Renal cortical epithelial cell (primary cell): ENCODE measurements around the gene HDHD5. TPM values are rescaled to one million over a fixed set of nuclear protein-coding genes. Genes with fewer than 3 reads are reported as not detected.
"Not testable (repeated sequence)": the region's sequence is repeated elsewhere in the genome, so short reads cannot be mapped to it uniquely, and the experiment has no call there.

Experiments used
- DNase-seq: peaks from one replicate; pipeline ENCODE4 v3.0.0-alpha.2; 2011; ENCODE audit warnings: low read depth
- total RNA-seq: library from RNA; depleted of rRNA; stranded (reverse); fragments of >200 nt; gene quantifications from 2 replicates; pipeline ENCODE4 v1.2.3, GENCODE V29; 2014

Gene HDHD5
- total RNA-seq, 1 donor from 2014 or later: 25.1 TPM

- DNase-seq: no peak
Observed at GRCh38 chr22:17155941-17156340, 3.1 kb downstream of the HDHD5 start.

GRCh38 chr22:17152971-17153370 lies 6.1 kb downstream of the HDHD5 start:
- no peak for DNase-seq

GRCh38 chr22:17152340-17152739 lies 6.7 kb downstream of the HDHD5 start:
- no peak for DNase-seq

DNA sequence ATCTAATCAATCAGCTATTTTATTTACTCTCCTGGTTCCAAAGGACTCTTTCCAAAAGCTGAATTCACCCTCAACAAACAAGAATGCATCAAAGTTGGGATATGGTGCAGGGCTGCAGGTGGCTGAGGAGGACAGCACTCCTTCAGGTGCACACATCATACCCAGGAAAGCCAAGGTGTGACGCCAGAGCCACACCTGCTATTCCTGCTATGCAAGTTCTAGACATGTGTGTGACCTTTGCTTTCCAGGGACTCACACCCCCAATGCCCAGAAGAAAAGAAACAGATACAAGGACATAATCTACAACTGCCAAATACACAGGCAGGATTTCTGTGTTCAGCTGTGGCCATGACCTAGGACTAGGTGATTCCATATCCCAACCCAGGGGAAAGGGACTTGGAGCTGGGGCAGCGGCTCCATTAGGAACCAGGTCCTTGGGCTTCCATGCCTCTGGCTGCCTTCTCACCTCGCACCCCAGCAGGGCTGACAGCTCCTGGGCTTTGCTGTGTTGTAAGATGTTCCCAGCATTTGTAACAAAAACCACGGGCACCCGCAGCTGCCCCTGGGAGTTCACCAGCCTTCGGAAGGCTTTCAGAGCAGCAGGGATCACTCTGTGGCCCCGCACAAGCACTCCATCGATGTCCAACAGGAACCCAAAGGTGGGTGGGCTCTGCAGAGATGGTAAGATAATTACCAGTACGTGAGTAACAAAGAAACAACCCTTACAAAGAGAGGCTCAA lies 9.8 kb downstream of the HDHD5 start:
- no peak for DNase-seq

GRCh38 chr22:17147458-17147857 lies 11.6 kb downstream of the HDHD5 start:
- not testable (repeated sequence) for DNase-seq

GRCh38 chr22:17145021-17145680 lies 13.9 kb downstream of the HDHD5 start:
- DNase-seq: no peak

- no peak for DNase-seq
Observed at GRCh38 chr22:17143826-17144225, 15.3 kb downstream of the HDHD5 start.

- DNase-seq: no peak
Observed at GRCh38 chr22:17143101-17143500, 16.0 kb downstream of the HDHD5 start.

DNA sequence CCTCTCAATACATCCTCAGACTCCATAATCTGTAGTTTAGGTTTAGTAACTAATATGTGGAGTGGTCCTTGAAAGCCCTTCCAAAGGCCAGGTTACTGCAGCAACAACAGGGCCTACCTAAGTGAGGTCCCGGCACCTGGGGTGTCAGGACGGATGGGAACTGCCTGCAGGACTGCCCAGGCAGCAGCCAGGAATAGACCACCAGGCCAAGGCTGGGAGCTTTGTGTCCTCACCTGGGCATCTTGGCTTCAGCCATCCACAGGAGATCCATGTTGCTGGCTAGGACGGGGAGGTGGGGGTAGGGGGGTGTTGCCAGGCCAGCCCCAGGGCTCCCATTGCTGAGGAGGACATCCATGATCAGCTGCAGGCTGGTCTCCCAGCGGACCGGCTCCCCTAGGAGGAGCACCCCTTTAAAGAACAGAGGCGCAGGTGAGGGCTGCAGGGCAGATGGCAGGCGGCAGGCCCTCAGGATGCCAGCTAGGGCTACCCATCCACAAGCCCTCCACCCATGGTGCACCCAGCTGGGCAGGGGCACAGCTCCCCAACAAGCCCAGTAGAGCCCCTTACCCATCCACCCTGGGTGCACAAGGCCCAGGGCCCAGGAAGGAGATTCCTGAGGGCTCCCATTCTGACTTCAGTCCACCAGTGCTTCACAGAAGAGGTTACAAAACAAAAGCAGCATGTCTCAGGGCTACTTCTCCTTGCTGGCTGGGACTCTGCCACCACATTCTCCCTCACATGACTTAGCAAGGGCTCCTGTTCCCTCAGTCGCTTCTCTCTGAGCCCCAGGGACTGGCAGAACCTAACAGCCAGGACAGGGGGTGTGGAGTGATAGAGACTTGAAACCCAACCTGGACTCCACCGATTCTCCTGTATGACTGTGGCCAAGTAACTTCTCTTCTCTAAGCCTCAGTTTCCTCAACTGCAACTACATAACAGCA lies 18.0 kb downstream of the HDHD5 start:
- no peak for DNase-seq

- DNase-seq: no peak
Observed at GRCh38 chr22:17140022-17140421, 19.1 kb downstream of the HDHD5 start.

- no peak for DNase-seq
Observed at GRCh38 chr22:17138513-17138912, 20.6 kb downstream of the HDHD5 start.

DNA sequence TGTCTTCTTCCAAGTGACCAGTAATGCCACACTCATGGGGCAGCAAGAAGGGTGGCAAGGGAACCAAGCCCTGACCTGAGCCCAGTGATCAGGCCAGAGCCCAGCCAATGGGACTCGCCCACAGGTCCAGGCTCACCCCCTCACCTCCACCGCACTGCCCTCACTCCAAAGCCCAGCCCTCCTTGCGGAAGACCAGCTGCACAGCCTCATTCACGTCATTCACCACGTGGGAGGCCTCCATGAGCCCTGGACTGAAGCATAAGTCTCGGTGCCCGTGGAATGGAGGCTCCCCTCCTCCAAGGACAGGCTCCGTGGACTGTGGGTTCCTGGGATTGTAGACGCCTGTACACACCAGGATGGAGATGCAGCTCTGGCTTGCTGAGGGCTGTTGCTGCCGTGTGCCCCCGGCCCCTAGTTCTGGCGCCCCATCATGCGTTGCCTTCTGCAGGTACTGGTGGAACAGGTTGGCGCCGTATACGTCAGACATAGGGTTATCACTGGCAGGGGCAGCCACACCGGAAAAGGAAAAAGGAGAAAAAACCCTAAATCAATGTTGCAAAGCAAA lies 21.1 kb downstream of the HDHD5 start:
- no peak for DNase-seq

GRCh38 chr22:17137170-17137569 lies 21.9 kb downstream of the HDHD5 start:
- no peak for DNase-seq

- no peak for DNase-seq
Observed at GRCh38 chr22:17135153-17135760, 23.8 kb downstream of the HDHD5 start.

DNA sequence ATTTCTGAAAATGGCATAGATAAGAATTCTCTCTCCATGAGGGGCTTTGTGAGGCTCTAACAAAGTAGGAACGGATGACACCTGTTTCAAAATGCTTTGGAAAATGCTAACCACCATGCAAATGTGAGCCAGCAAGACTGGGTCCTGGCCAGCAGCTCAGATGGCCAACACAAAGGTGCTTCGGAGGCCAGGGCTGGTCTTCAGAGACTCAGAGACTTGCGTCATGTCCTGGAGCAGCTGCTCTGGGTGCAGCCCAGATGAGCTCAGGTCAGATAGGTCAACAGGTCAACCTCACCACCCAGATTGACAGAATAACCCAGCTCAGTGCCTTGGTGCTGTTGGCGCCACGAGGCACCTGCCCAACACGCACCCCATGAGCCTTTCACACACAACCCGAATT lies 25.9 kb downstream of the HDHD5 start:
- DNase-seq: no peak

DNA sequence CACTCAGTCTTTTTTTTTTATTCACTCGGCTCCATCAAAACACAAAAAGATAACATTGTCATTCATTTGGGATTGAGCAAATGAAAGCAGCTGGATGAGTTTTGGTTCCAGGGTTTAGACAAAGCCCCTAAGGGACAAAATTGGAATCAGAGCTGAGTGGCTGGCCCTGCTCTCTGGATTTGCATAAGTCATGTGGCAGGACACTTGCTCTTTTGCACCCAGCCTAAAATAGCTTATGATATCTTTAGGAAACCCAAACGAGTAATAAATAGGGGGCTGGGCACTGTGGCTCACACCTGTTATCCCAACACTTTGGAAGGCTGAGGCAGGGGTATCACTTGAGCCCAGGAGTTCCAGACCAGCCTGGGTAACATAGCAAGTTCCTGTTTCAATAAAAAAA lies 27.0 kb downstream of the HDHD5 start:
- no peak for DNase-seq

GRCh38 chr22:17131686-17132085 lies 27.4 kb downstream of the HDHD5 start:
- DNase-seq: no peak

DNA sequence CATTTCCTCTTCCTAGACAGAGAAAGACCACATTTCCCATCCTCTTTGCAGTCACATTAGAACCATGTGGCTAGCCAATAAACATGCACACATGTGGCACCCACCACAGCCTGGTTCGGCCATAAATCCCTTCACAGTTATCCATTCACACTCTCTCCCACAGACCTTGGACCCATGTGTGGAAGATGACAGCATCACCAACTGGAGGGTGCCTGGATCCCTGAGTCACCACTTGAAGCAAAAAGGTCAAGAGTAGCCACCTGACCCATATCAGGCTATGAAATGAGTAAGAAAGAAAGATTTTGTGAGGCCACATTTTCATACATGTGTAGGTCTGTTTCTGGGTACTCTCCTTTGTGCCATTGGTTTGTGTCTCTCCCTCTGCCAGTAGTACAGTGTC lies 28.9 kb downstream of the HDHD5 start:
- peak; percentile 6 for DNase-seq

- peak; percentile 11 for DNase-seq
Observed at GRCh38 chr22:17121233-17122195, 37.6 kb downstream of the HDHD5 start, which contains the start of gene TMEM121B. TMEM121B (minus strand) TSS chr22:17121360; CDS start chr22:17121127, 233 bp downstream.

DNA sequence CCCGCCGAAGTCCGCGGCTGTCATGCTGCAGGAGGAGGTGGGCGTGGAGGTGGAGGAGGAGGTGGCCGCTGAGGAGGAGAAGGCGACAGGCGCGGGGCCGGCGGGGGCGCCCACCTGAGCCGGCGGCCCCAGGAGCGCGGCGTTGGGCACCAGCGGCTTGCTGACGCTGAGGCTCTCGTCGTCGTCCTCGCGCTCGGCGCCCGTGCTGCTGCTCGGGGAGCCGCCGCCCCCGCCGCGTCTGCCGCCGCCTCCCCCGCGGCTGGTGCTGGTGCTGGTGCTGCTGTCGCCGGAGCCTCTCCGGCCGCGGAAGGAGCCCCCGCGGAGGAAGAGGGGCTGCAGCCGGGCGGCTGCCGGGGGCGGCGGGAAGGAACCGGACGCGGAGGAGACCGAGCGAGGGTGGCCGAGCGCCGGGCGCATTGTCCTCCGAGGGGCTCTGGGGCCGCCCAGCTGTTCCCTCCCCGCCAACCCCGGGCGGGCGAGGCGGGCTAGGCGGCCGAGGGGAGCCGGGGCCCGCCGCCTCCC lies 38.3 kb downstream of the HDHD5 start:
- no peak for DNase-seq
